Skeletal muscle cell (primary cell): ENCODE measurements around the gene GYPB.
"Not testable (repeated sequence)": the region's sequence is repeated elsewhere in the genome, so short reads cannot be mapped to it uniquely, and the experiment has no call there.

ENCODE experiments used
- DNase-seq: peaks from one replicate; pipeline ENCODE4 v3.0.0-alpha.2; 2010; ENCODE audit warnings: low read depth
- H3K4me3 ChIP-seq: 2 replicates; pipeline ENCODE4 v1.5.1; 2011; ENCODE audit warnings: low read depth, mild to moderate bottlenecking, control low read depth, low read length, moderate library complexity

The GYPB gene

DNA sequence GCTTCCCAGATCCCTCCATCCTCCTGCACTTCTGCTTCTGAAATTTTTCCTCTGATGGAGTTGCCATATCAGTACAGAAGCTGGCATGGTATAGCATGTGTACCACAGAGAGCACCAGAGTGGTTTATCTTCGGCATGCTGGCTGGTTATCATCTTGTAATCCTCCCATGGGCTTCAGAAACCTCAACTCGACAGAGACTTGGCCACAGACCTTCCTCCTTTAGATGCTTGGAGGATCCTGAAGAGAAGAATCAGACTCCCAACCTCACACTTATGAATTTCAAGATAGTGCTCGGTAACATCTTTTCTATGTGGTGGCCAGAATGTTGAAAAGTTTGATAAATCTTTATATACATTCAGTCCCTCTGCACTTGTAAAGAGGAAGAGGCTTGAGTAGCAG is 63.9 kb downstream of the GYPB start:
- not testable (repeated sequence) for DNase-seq, H3K4me3 ChIP-seq

DNA sequence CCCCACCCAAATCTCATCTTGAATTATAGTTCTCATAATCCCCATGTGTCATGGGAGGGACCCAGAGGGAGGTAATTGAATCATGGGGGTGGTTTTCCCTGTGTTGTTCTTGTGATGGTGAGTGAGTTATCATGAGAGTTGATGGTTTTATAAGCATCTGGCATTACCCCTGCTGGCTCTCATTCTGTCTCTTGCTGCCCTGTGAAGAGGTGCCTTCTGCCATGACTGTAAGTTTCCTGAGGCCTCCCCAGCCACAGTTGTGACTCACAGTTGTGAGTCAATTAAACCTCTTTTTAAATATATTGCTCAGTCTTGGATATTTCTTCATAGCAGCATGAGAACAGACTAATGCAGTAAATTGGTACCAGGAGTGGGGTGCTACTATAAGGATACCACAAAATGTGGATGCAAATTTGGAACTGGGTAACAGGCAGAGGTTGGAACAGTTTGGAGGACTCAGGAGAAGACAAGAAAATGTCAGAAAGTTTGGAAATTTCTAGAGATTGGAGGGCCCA is 67.7 kb downstream of the GYPB start:
- H3K4me3 ChIP-seq, DNase-seq: not testable (repeated sequence)

GRCh38 chr4:143950967-143951366 is 68.2 kb downstream of the GYPB start:
- not testable (repeated sequence) for H3K4me3 ChIP-seq, DNase-seq

- DNase-seq, H3K4me3 ChIP-seq: not testable (repeated sequence)
Observed at GRCh38 chr4:143950185-143950584, 69.0 kb downstream of the GYPB start.

GRCh38 chr4:143947493-143947892 is 71.7 kb downstream of the GYPB start:
- not testable (repeated sequence) for H3K4me3 ChIP-seq, DNase-seq
